Brain microvascular endothelial cell (primary cell): ENCODE results near the gene CADPS.

Source experiments
- DNase-seq: peaks from one replicate; pipeline ENCODE4 v3.0.0-alpha.2; 2020
- H3K27ac ChIP-seq: fragments of 250-450 bp; sonication (Bioruptor Pico); 2 replicates; pipeline ENCODE4 v1.5.1; 2020; ENCODE audit warnings: mild to moderate bottlenecking, moderate library complexity
- H3K27me3 ChIP-seq: fragments of 250-450 bp; sonication (Bioruptor Pico); replicated peaks from 2 replicates; pipeline ENCODE4 v1.5.1; 2020; ENCODE audit warnings: mild to moderate bottlenecking
- H3K36me3 ChIP-seq: fragments of 250-450 bp; sonication (Bioruptor Pico); replicated peaks from 2 replicates; pipeline ENCODE4 v1.5.1; 2020; ENCODE audit warnings: mild to moderate bottlenecking
- H3K4me3 ChIP-seq: 2 replicates; pipeline ENCODE4 v1.5.1; 2011; ENCODE audit warnings: low read depth, mild to moderate bottlenecking, control low read depth, low read length, moderate library complexity
- CTCF ChIP-seq: IDR thresholded peaks from 2 replicates; pipeline ENCODE4 v1.5.1; 2011; ENCODE audit warnings: low read depth, mild to moderate bottlenecking, moderate library complexity, low read length, control low read depth, inconsistent platforms; ENCODE audit errors: missing control alignments
- in situ Hi-C: cut with HindIII; loops from 2 replicates; pipeline ENCODE4 v1.10.0; 2017; ENCODE audit warnings: low sequenced_read_pairs, low pct_ligation_motif_present

CADPS gene

DNA sequence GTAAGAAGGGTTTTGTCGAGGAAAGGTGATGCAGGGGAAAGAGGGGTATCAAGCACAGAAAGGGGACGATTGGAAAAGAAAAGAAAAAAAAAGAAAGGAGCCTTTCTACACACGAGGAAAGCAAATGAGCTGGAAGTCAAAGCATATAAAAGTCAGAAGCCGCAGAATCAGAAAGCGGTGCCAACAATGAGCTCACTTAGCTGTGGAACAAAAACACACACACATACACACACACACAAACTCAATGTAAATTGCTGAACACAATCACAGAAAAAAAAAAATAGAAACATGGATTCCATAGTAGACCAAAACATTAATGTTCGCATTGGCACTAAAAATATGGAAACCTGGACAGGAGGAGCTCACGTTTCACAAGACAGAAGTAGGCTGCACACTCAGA lies 438.4 kb downstream of the CADPS start:
- DNase-seq: no peak
- in situ Hi-C loops: no loop called here

DNA sequence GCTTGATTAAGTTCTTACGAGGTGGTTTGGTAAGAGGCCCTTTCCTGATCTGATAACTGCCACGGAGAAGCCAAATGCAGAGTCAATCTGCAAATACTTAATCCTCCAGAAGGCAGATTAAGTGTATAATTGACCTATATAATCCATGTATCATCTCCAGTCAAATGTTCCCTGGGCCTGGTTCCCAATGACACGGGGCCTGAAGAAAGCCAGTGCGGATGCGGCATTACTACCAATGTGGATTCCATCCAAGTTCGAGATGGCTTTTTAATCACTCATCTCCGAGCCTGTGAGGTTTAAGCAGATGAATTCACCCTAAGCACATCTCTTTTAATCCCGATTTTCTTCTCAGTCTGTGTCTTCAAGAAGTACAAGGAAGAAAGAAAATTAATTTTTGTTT lies 441.8 kb downstream of the CADPS start:
- Histone ChIP-seq H3K27me3 (no peaks in the 10 kb centered on the region), H3K36me3 (no peaks in the 10 kb centered on the region), H3K4me3 (no peak overlapping the region), H3K27ac (no peak overlapping the region)
- no peak for DNase-seq
- in situ Hi-C loops: no loop called here
- no peak for TF ChIP-seq CTCF

More for the DNA sequence above, 438.4 kb downstream of the CADPS start:
- Histone ChIP-seq H3K36me3 (no peaks in the 10 kb centered on the region), H3K4me3 (no peak overlapping the region), H3K27me3 (no peaks in the 10 kb centered on the region), H3K27ac (no peak overlapping the region)
- no peak for TF ChIP-seq CTCF

GRCh38 chr3:62421207-62421606 lies 454.0 kb downstream of the CADPS start:
- Histone ChIP-seq H3K4me3 (no peak overlapping the region), H3K36me3 (no peaks in the 10 kb centered on the region), H3K27me3 (no peaks in the 10 kb centered on the region), H3K27ac (no peak overlapping the region)
- no peak for DNase-seq
- in situ Hi-C loops: no loop called here
- no peak for TF ChIP-seq CTCF

- no peaks in the 10 kb centered on the region for H3K27me3 ChIP-seq
- TF ChIP-seq CTCF: no peak
- DNase-seq: no peak
- in situ Hi-C loops: no loop called here
- no peaks in the 10 kb centered on the region for H3K36me3 ChIP-seq
- H3K4me3 ChIP-seq: no peak overlapping the region
- no peak overlapping the region for H3K27ac ChIP-seq
Observed at GRCh38 chr3:62416144-62416543, 459.1 kb downstream of the CADPS start.

- Histone ChIP-seq H3K36me3 (no peaks in the 10 kb centered on the region), H3K4me3 (no peak overlapping the region), H3K27ac (no peak overlapping the region), H3K27me3 (no peaks in the 10 kb centered on the region)
- in situ Hi-C loops: no loop called here
- no peak for TF ChIP-seq CTCF
- DNase-seq: no peak
Observed at GRCh38 chr3:62415312-62415801, 459.9 kb downstream of the CADPS start.

DNA sequence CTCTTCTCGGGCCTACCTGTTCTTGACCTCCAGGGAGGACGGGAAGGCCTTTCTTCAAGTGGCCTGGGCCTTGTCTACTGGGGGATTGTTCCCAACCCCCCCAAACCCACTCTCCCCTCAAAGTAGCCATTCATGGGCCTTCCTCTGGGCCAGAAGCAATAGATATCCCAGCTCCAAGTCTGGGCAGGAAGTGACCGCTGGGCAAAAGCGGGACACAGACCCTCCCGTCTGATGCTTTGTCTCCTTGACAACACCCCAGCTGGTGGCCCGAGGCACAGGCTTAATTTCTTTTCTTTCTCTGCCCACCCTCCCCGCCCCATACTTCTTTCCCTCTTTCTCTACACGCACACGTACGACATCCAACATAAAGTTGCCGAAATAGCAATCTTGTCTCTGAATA lies 460.4 kb downstream of the CADPS start:
- no peaks in the 10 kb centered on the region for H3K27me3 ChIP-seq
- no peak for DNase-seq
- H3K4me3 ChIP-seq: no peak overlapping the region
- H3K36me3 ChIP-seq: no peaks in the 10 kb centered on the region
- in situ Hi-C loops: no loop called here
- no peak for TF ChIP-seq CTCF
- H3K27ac ChIP-seq: no peak overlapping the region
